ENCODE results near the gene RNF141. TPM values are rescaled to one million over a fixed set of nuclear protein-coding genes. Genes with fewer than 3 reads are reported as not detected.

Gene RNF141
- total RNA-seq, 1 experiment from 2014 or later = 23.2 TPM

GRCh38 chr11:10561043-10561818 lies 20.2 kb upstream of the RNF141 start:
- Mint-ChIP-seq H3K27ac (no peak overlapping the region), H3K27me3 (ENCODE audit: low read depth) (no peaks in the 10 kb centered on the region; the same call in 1 of the 2 replicates), H3K4me1 (peaks cover 5% of the 10 kb centered on the region), H3K4me3 (no peak overlapping the region), H3K36me3 (no peaks in the 10 kb centered on the region), H3K9me3 (no peaks in the 10 kb centered on the region)
- TF ChIP-seq FOXP1 (CRISPR knock-in tag; IDR thresholded peaks at IDR 0.05; ENCODE audit: borderline replicate concordance) (no peak), CTCF (IDR thresholded peaks at IDR 0.05) (no peak), FOXJ3 (CRISPR knock-in tag; IDR thresholded peaks at IDR 0.05; ENCODE audit: borderline replicate concordance) (no peak), MAX (CRISPR knock-in tag; IDR thresholded peaks at IDR 0.05) (no peak), ESRRA (CRISPR knock-in tag; IDR thresholded peaks at IDR 0.05; ENCODE audit: borderline replicate concordance) (no peak), RORB (CRISPR knock-in tag; IDR thresholded peaks at IDR 0.05) (no peak), IRF1 (CRISPR knock-in tag; IDR thresholded peaks at IDR 0.05) (no peak), ZNF532 (CRISPR knock-in tag; IDR thresholded peaks at IDR 0.05; ENCODE audit: borderline replicate concordance) (no peak), ZNF219 (CRISPR knock-in tag; IDR thresholded peaks at IDR 0.05; ENCODE audit: borderline replicate concordance) (no peak), ERG (CRISPR knock-in tag; IDR thresholded peaks at IDR 0.05) (no peak), SOX15 (CRISPR knock-in tag; IDR thresholded peaks at IDR 0.05) (no peak), CBFB (CRISPR knock-in tag; IDR thresholded peaks at IDR 0.05; ENCODE audit: low read depth) (no peak), ZMAT4 (CRISPR knock-in tag; IDR thresholded peaks at IDR 0.05) (no peak), JUN (CRISPR knock-in tag; IDR thresholded peaks at IDR 0.05) (no peak)
- ATAC-seq (no peak), DNase-seq (ENCODE audit: low spot score) (no peak)
- POLR2A ChIA-PET = no interaction called here
- CTCF ChIA-PET = interaction anchor here (1.1 kb wide), 1 partner anchor 373 kb away, joined by 4 read pairs; no protein-coding TSS in a partner anchor

- DNase-seq (ENCODE audit: low spot score) = no peak
- Mint-ChIP-seq H3K36me3 (no peaks in the 10 kb centered on the region), H3K4me1 (peaks cover 11% of the 10 kb centered on the region), H3K27ac (no peak overlapping the region), H3K4me3 (no peak overlapping the region), H3K27me3 (ENCODE audit: low read depth) (no peaks in the 10 kb centered on the region; the same call in none of the 2 replicates), H3K9me3 (0 out of 2 replicates have a peak, but pooled peaks cover 3% of the 10 kb centered on the region)
- no peak for ATAC-seq
- ChIA-PET CTCF (interaction anchor here (1.6 kb wide), 1 partner anchor 17 kb away, joined by 6 read pairs; the partner anchor contains the start of gene RNF141), POLR2A (no interaction called here)
- TF ChIP-seq NFE2L1 (CRISPR knock-in tag; IDR thresholded peaks at IDR 0.05) (no peak), ATF6 (CRISPR knock-in tag; IDR thresholded peaks at IDR 0.05) (no peak), PRRX2 (CRISPR knock-in tag; IDR thresholded peaks at IDR 0.05) (no peak)
Observed at GRCh38 chr11:10558288-10558687, 17.3 kb upstream of the RNF141 start.

Measured in WTC11 (cell line).